Muscle layer of colon (tissue), 2 donors: ENCODE measurements around the gene TREM2.

Experiments
- H3K27ac ChIP-seq: one replicate; pipeline ENCODE4 v1.7.0; 2013; ENCODE audit warnings: low read depth, mild to moderate bottlenecking, low read length, moderate library complexity
- H3K27me3 ChIP-seq, 2 donors: one replicate each; pipeline ENCODE4 v1.7.0; 2013; ENCODE audit warnings: low read length in 2 of 2, mild to moderate bottlenecking in 2 of 2; ENCODE audit not compliant: insufficient read depth in 2 of 2, control insufficient read depth in 1 of 2
- H3K36me3 ChIP-seq: one replicate; pipeline ENCODE4 v1.7.0; 2013; ENCODE audit warnings: mild to moderate bottlenecking, low read length; ENCODE audit not compliant: insufficient read depth
- H3K4me1 ChIP-seq: one replicate; pipeline ENCODE4 v1.7.0; 2013; ENCODE audit warnings: mild to moderate bottlenecking, low read length; ENCODE audit not compliant: insufficient read depth
- H3K4me3 ChIP-seq, 2 donors: one replicate each; pipeline ENCODE4 v1.7.0; 2013; ENCODE audit warnings: low read length in 2 of 2, low read depth in 1 of 2, mild to moderate bottlenecking in 1 of 2, moderate library complexity in 1 of 2
- H3K9ac ChIP-seq: one replicate; pipeline ENCODE4 v1.7.0; 2013; ENCODE audit warnings: low read length
- H3K9me3 ChIP-seq: one replicate; pipeline ENCODE4 v1.7.0; 2013; ENCODE audit warnings: mild to moderate bottlenecking, low read length
- donor health status: abdominal sarcoma.
- donor health status: Adenocarcinoma of cecum.

The TREM2 gene

DNA sequence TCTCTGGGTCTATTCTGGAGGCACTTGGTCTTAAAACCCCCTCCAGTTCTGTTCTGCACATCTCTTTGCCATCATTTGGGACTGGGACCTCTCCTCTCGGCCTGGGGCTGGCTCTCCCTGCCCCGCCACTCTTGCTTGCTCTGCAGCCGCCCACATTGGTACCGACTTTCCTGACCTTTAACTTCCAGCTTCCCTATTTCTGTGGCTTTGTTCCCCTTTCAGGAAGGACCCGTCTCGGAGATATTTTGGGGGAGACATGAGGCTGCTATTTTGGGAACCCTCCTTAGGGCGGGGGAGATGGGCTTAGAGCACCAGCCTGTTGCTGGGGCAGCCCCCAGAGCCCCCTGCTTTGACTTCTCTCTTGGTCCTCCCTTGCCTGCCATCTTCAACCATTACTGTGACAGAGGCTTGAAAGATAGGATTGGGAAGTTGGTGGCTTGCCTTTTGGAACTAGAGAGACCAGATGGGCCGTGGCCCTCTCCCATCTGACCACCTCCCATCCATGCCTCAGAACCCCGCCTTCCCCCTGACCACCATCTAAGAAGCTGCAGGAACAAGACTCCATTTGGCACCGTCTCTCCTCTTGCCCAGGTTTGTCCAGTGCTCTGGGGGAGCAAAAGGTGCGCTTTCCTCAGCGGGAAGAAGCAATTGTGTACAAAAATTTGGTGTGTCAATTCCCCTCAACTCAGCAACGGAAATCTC is 914 bp downstream of the TREM2 start:
- no peaks in the 10 kb centered on the region for H3K36me3 ChIP-seq
- no peak overlapping the region for H3K27ac ChIP-seq
- H3K4me1 ChIP-seq: no peaks in the 10 kb centered on the region
- H3K9me3 ChIP-seq: no peaks in the 10 kb centered on the region
- H3K4me3 ChIP-seq: no peak overlapping the region
- H3K27me3 ChIP-seq: peaks cover 0 to 9% of the 10 kb centered on the region in 2 donors
- no peak overlapping the region for H3K9ac ChIP-seq

DNA sequence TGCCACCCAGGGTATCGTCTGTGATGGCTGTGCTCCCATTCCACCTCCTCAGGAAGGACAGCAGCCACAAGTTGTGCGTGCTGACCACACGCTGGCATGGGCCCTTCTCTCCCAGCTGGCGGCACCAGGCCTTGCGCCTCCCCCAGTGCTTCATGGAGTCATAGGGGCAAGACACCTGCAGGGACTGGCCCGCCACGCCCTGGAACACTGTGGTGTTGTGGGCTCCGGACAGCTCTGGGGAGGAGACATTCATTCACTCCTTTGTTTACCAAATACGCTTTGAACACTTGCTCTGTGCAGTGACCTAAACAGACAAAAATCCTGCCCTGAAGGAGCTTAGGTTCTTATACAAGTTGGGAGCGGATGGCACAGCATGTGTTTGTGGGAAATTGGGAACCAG is 1.5 kb downstream of the TREM2 start:
- no peaks in the 10 kb centered on the region for H3K4me1 ChIP-seq
- no peak overlapping the region for H3K27ac ChIP-seq
- H3K4me3 ChIP-seq: no peak overlapping the region
- no peak overlapping the region for H3K9ac ChIP-seq
- no peaks in the 10 kb centered on the region for H3K9me3 ChIP-seq
- H3K27me3 ChIP-seq: peaks cover 0 to 9% of the 10 kb centered on the region in 2 donors
- no peaks in the 10 kb centered on the region for H3K36me3 ChIP-seq

DNA sequence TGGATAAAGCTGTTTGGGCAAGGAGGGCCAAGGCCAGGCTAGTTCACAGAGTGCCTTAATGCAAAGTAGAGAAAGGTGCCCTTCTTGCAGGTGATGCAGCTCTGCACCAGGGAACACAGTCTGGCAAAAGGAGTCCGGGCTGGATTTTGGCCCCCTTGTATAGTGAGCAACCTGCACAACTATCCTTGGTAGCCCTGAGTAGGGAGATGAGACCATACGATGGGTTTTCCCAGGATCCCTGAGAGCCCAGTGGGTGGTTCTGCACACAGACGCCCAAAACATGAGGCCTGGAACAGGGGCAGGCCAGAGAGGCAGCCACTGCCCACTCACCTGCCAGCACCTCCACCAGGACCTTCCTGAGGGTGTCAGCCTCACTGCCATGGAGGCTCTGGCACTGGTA is 2.0 kb downstream of the TREM2 start:
- no peak overlapping the region for H3K9ac ChIP-seq
- H3K4me1 ChIP-seq: no peaks in the 10 kb centered on the region
- H3K27me3 ChIP-seq: peaks cover 0 to 9% of the 10 kb centered on the region in 2 donors
- H3K4me3 ChIP-seq: no peak overlapping the region
- no peak overlapping the region for H3K27ac ChIP-seq
- H3K36me3 ChIP-seq: no peaks in the 10 kb centered on the region
- H3K9me3 ChIP-seq: no peaks in the 10 kb centered on the region

GRCh38 chr6:41159415-41160082 is 3.4 kb downstream of the TREM2 start:
- Histone ChIP-seq H3K27ac (no peak overlapping the region), H3K9me3 (no peaks in the 10 kb centered on the region), H3K9ac (no peak overlapping the region), H3K4me1 (no peaks in the 10 kb centered on the region), H3K36me3 (no peaks in the 10 kb centered on the region), H3K27me3 (peaks cover 0 to 9% of the 10 kb centered on the region in 2 donors), H3K4me3 (no peak overlapping the region)

DNA sequence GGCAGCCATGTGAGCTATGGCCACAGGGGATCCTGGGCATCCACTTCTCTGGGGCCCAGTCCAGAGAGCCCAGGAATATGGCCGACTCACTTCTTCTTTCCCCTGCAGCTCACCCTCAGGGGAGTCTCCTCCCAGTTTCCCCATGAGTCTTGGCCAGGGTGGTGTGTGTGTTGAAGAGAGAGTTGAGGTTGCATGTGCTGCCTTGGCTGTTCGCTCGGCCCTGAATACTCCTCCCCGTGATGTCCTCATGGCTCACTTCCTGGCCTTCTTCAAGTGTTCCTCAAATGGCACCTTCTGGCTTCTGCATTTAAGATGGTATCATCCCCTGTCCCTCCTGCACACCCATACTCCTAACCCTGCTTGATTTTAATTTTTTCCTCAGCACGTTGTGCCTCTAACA is 5.6 kb downstream of the TREM2 start:
- Histone ChIP-seq H3K27ac (no peak overlapping the region), H3K36me3 (no peaks in the 10 kb centered on the region), H3K9ac (no peak overlapping the region)

DNA sequence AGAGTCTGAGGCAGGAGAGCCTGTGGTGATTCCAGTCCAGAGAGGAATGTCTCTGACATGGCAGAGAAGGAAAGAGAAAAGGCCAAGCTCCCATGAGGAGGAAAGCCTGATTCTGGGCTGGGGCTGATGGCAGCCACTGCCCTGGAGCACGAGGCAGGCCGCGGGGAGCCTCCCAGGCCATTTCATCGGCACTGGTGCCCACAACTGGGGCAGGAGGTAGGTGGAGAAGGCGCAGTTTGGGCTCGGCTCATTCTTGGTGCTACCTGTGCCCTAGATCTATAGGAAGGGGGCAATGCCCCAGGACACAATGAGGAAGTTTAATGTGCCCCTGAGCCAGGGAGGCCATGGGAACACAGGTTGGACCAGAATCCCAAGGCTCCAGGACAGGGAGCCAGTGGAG is 6.1 kb downstream of the TREM2 start:
- Histone ChIP-seq H3K36me3 (no peaks in the 10 kb centered on the region), H3K9me3 (no peaks in the 10 kb centered on the region), H3K27me3 (peaks cover 0 to 9% of the 10 kb centered on the region in 2 donors), H3K4me1 (no peaks in the 10 kb centered on the region), H3K9ac (no peak overlapping the region), H3K27ac (no peak overlapping the region), H3K4me3 (no peak overlapping the region)

More for the DNA sequence above, 5.6 kb downstream of the TREM2 start:
- Histone ChIP-seq H3K4me3 (no peak overlapping the region), H3K4me1 (no peaks in the 10 kb centered on the region), H3K27me3 (peaks cover 0 to 9% of the 10 kb centered on the region in 2 donors), H3K9me3 (no peaks in the 10 kb centered on the region)

- H3K4me3 ChIP-seq: no peak overlapping the region
- no peaks in the 10 kb centered on the region for H3K4me1 ChIP-seq
- no peak overlapping the region for H3K27ac ChIP-seq
- H3K9ac ChIP-seq: no peak overlapping the region
- H3K36me3 ChIP-seq: no peaks in the 10 kb centered on the region
- H3K9me3 ChIP-seq: no peaks in the 10 kb centered on the region
- peaks cover 0 to 8% of the 10 kb centered on the region in 2 donors for H3K27me3 ChIP-seq
Observed at GRCh38 chr6:41156001-41156400, 6.9 kb downstream of the TREM2 start.

DNA sequence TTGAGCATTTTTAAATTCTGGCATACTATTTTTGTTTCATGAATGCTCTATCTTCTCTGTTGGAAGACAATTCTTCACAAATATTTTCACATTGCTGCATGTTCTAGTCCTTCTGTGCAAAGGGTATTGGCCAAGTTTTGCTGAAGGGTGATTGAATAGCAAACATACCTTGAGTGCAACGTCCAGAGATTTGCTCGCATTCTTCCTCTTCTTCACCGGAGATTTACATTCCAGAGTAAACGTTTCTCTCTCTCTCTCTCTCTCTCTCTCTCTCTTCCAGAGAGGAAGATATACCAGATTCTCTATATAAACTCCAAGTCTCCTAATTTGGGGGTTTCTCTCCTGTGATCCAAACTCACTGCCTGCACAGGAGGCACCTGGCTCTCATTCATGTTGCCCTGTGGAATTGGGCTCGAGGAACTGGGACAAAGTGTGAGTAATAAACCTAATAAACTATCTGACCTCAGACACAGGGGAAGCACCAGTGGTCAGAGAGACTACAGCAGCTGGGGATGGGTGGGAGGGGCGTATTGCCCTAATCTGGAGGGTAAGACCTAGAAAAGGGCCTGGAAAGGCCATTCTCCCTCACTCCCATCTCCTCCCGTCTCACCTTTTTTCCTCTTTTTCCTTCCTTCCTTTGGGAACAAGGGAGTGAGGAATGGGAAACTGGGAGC is 7.6 kb downstream of the TREM2 start:
- H3K9ac ChIP-seq: no peak overlapping the region
- H3K27me3 ChIP-seq: peaks cover 0 to under 1% of the 10 kb centered on the region in 2 donors
- H3K9me3 ChIP-seq: no peaks in the 10 kb centered on the region
- H3K36me3 ChIP-seq: no peaks in the 10 kb centered on the region
- H3K4me3 ChIP-seq: no peak overlapping the region
- no peaks in the 10 kb centered on the region for H3K4me1 ChIP-seq
- no peak overlapping the region for H3K27ac ChIP-seq

- Histone ChIP-seq H3K9me3 (no peaks in the 10 kb centered on the region), H3K27me3 (no peaks in the 10 kb centered on the region), H3K36me3 (no peaks in the 10 kb centered on the region), H3K27ac (no peak within 1 kb of the TSS), H3K9ac (no peak within 1 kb of the TSS), H3K4me1 (no peaks in the 10 kb centered on the region), H3K4me3 (no peak within 1 kb of the TSS)
Observed at GRCh38 chr6:41153992-41154625, 8.8 kb downstream of the TREM2 start, which contains the start of gene TREML1. Gene TREML1 (minus strand): TSS chr6:41154347. CDS start chr6:41154288, 59 bp downstream.

GRCh38 chr6:41153451-41153850 is 9.5 kb downstream of the TREM2 start:
- H3K4me3 ChIP-seq: no peak overlapping the region

GRCh38 chr6:41150671-41151070 is 12.2 kb downstream of the TREM2 start:
- no peak overlapping the region for H3K27ac ChIP-seq
- no peaks in the 10 kb centered on the region for H3K36me3 ChIP-seq
- no peaks in the 10 kb centered on the region for H3K9me3 ChIP-seq
- H3K4me3 ChIP-seq: no peak overlapping the region
- no peaks in the 10 kb centered on the region for H3K4me1 ChIP-seq
- H3K27me3 ChIP-seq: no peaks in the 10 kb centered on the region
- no peak overlapping the region for H3K9ac ChIP-seq

More at GRCh38 chr6:41153451-41153850, 9.5 kb downstream of the TREM2 start:
- Histone ChIP-seq H3K27me3 (no peaks in the 10 kb centered on the region), H3K4me1 (no peaks in the 10 kb centered on the region), H3K9me3 (no peaks in the 10 kb centered on the region), H3K9ac (no peak overlapping the region), H3K36me3 (no peaks in the 10 kb centered on the region), H3K27ac (no peak overlapping the region)
